Measurements from ENCODE around the gene RBM15B.

GRCh38 chr3:51384055-51384725, 6.9 kb upstream of the RBM15B start:
- TF ChIP-seq CTCF (IDR thresholded peaks at IDR 0.05) (no peak), ZSCAN20 (CRISPR knock-in tag; IDR thresholded peaks at IDR 0.05) (no peak), ATOH8 (CRISPR knock-in tag; IDR thresholded peaks at IDR 0.05; ENCODE audit: low read depth) (no peak), KDM1A (IDR thresholded peaks at IDR 0.05; ENCODE audit: low read depth) (no peak), PHF8 (IDR thresholded peaks at IDR 0.05; ENCODE audit: borderline replicate concordance, low read depth) (no peak), ESRRA (IDR thresholded peaks at IDR 0.05; ENCODE audit: borderline replicate concordance, low read length) (no peak), FOSL2 (IDR thresholded peaks at IDR 0.05) (no peak), FOSL2 (CRISPR knock-in tag; IDR thresholded peaks at IDR 0.05) (no peak), MAFK (IDR thresholded peaks at IDR 0.05; ENCODE audit: partially characterized antibody) (no peak), REST (IDR thresholded peaks at IDR 0.05) (no peak), HDAC2 (IDR thresholded peaks at IDR 0.05) (no peak), MAX (IDR thresholded peaks at IDR 0.05) (no peak)

All from A549 (cell line).